ENCODE measurements around the gene SNX5. TPM values are rescaled to one million over a fixed set of nuclear protein-coding genes. Genes with fewer than 3 reads are reported as not detected.
A peak's percentile ranks its signal among the peaks of the same experiment; 100 is the strongest.

Gene SNX5
- total RNA-seq, 1 donor from 2014 or later = 106 TPM

DNA sequence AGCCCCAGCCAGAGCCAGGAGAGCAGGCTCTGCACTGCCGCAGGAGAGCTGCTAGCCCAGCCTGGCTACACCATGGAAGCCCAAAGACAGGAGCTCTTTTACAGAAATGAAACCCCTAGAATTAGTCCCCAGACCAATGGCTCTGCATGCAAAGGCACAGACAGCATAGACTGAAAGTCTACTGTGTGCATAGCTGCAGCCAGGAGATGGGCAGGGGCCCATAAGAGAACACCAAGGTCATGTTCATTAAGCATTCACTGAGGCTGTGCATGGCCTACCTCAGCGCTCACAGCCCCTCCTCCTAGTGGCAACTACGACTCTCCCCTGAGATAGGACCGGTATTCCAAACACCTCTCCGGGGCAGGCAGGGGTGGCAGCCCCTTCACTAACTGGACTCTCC, 34.9 kb downstream of the SNX5 start:
- no peak for DNase-seq (ENCODE audit: low spot score, unreplicated experiment)
- Mint-ChIP-seq H3K36me3 (ENCODE audit: insufficient read depth) (no peaks in the 10 kb centered on the region), H3K4me1 (ENCODE audit: low read depth) (peaks cover 22% of the 10 kb centered on the region), H3K27me3 (no peaks in the 10 kb centered on the region), H3K9me3 (ENCODE audit: low read depth) (peaks cover 4% of the 10 kb centered on the region), H3K4me3 (ENCODE audit: low read depth) (no peak overlapping the region), H3K27ac (no peak overlapping the region)
- TF ChIP-seq, protein P1, sequence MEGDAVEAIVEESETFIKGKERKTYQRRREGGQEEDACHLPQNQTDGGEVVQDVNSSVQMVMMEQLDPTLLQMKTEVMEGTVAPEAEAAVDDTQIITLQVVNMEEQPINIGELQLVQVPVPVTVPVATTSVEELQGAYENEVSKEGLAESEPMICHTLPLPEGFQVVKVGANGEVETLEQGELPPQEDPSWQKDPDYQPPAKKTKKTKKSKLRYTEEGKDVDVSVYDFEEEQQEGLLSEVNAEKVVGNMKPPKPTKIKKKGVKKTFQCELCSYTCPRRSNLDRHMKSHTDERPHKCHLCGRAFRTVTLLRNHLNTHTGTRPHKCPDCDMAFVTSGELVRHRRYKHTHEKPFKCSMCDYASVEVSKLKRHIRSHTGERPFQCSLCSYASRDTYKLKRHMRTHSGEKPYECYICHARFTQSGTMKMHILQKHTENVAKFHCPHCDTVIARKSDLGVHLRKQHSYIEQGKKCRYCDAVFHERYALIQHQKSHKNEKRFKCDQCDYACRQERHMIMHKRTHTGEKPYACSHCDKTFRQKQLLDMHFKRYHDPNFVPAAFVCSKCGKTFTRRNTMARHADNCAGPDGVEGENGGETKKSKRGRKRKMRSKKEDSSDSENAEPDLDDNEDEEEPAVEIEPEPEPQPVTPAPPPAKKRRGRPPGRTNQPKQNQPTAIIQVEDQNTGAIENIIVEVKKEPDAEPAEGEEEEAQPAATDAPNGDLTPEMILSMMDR (IDR thresholded peaks at IDR 0.05; ENCODE audit: unreplicated experiment) = no peak

DNA sequence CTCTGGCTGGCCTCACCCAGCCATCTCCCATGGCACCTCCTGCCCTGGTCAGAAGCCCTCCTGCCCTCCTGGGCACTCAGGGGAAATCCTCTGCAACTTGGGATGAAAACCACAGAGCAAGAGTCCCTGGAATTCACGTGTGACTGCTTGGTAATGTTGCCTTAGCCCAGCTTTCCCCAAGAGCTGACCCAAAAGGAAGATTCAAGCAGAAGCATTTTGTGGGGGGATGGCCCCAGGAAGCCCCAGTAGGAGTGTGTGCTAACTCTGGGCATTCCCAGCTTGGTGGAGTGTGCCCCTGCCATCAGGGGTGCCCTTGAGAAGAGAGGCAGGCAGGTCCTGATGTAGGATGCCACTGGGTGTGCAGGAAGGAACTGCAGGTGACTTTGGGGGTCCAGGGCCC, 35.5 kb downstream of the SNX5 start:
- H3K27me3 Mint-ChIP-seq = no peaks in the 10 kb centered on the region
- H3K4me3 Mint-ChIP-seq (ENCODE audit: low read depth) = no peak overlapping the region
- TF ChIP-seq, protein P1 (IDR thresholded peaks at IDR 0.05; ENCODE audit: unreplicated experiment) = no peak
- peaks cover 4% of the 10 kb centered on the region for H3K9me3 Mint-ChIP-seq (ENCODE audit: low read depth)
- H3K27ac Mint-ChIP-seq = no peak overlapping the region
- H3K36me3 Mint-ChIP-seq (ENCODE audit: insufficient read depth) = no peaks in the 10 kb centered on the region
- peaks cover 27% of the 10 kb centered on the region for H3K4me1 Mint-ChIP-seq (ENCODE audit: low read depth)
- no peak for DNase-seq (ENCODE audit: low spot score, unreplicated experiment)

DNA sequence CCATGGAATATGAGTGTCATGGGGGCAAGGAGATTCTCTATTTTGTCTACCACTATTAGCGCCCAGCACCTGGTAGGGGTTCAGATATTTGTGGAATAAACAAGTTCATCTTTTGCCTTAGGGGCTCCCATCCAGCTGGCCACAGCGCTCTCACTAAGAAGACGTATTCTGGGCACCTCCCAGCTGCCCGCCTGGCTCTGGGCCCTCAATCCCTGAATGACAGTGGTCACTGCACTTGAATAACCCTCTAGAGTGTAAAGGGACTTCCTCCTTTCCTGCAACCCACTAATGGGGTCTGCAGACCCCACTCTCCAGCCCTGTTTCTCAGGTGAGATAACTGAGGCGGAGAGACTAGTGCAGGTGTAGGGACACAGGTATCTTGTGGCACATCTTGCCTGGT, 36.2 kb downstream of the SNX5 start:
- TF ChIP-seq, protein P1 (IDR thresholded peaks at IDR 0.05; ENCODE audit: unreplicated experiment) = no peak
- Mint-ChIP-seq H3K9me3 (ENCODE audit: low read depth) (peaks cover 4% of the 10 kb centered on the region), H3K4me1 (ENCODE audit: low read depth) (peaks cover 33% of the 10 kb centered on the region), H3K36me3 (ENCODE audit: insufficient read depth) (no peaks in the 10 kb centered on the region), H3K27ac (no peak overlapping the region), H3K4me3 (ENCODE audit: low read depth) (no peak overlapping the region), H3K27me3 (peaks cover 2% of the 10 kb centered on the region)
- no peak for DNase-seq (ENCODE audit: low spot score, unreplicated experiment)

DNA sequence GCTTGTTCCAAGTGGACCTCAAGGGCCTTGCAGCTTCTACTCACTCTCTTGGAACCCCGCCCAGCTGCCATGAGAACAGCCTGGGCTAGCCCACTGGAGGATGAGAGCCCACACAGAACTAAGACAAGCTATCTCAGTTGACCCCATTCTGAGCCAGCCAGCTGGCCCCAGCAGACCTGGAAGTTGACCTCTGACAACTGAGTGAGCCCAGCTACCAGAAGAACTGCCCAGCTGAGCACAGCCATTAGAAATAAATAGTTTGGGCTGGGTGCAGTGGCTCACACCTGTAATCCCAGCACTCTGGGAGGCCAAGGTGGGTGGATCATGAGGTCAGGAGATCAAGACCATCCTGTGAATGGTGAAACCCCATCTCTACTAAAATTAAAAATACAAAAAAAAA, 37.1 kb downstream of the SNX5 start:
- H3K4me1 Mint-ChIP-seq (ENCODE audit: low read depth) = peaks cover 30% of the 10 kb centered on the region
- H3K27me3 Mint-ChIP-seq = peaks cover 3% of the 10 kb centered on the region
- no peaks in the 10 kb centered on the region for H3K36me3 Mint-ChIP-seq (ENCODE audit: insufficient read depth)
- TF ChIP-seq, protein P1 (IDR thresholded peaks at IDR 0.05; ENCODE audit: unreplicated experiment) = no peak
- no peak overlapping the region for H3K4me3 Mint-ChIP-seq (ENCODE audit: low read depth)
- peaks cover 4% of the 10 kb centered on the region for H3K9me3 Mint-ChIP-seq (ENCODE audit: low read depth)
- H3K27ac Mint-ChIP-seq = no peak overlapping the region
- no peak for DNase-seq (ENCODE audit: low spot score, unreplicated experiment)

DNA sequence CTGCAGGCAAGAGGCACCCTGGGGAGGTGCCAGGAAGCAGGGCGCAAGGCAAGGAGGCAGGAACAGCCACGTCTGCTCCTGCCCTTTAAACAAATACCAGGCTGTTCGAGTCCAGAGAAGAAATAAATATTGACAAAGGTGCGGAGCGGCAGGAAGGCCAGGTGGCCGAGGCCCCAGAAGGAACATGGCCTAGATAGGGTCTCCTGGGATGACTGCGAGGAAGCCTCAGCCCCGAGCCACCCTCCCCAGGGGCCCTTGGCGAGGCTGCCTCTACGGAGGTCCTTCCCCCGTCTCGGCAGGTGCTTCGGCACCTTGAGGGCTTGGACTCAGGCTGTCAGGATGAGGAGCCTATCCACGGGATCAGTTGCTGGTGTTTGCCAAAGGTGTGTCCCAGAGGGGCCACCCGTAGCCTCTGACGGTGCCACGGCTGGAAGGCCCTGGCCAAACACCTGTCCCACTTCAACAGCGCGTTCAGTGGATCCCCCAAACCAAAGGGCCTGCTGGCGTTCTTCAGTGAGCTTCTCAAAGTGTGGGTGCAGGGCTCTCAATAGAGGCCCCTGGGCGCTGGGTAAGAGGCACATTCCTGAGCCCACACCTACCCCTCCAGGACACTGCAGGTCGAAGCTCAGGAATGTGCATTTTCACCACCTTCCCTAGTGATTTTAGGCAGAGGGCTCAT, 39.8 kb downstream of the SNX5 start:
- Mint-ChIP-seq H3K27ac (peak overlapping the region; percentile 86), H3K4me3 (ENCODE audit: low read depth) (peak overlapping the region; percentile 35), H3K9me3 (ENCODE audit: low read depth) (peaks cover 4% of the 10 kb centered on the region), H3K36me3 (ENCODE audit: insufficient read depth) (no peaks in the 10 kb centered on the region), H3K27me3 (peaks cover 7% of the 10 kb centered on the region), H3K4me1 (ENCODE audit: low read depth) (peaks cover 34% of the 10 kb centered on the region)
- TF ChIP-seq, protein P1 (IDR thresholded peaks at IDR 0.05; ENCODE audit: unreplicated experiment) = no peak
- DNase-seq (ENCODE audit: low spot score, unreplicated experiment) = no peak
